Osteocyte (in vitro differentiated cells): Measurements from ENCODE around the gene TMPRSS2. TPM values are rescaled to one million over a fixed set of nuclear protein-coding genes. Genes with fewer than 3 reads are reported as not detected.

Experiments
- DNase-seq: peaks from one replicate; pipeline ENCODE4 v3.0.0; 2021; ENCODE audit warnings: mixed read lengths; ENCODE audit not compliant: unreplicated experiment; ENCODE audit errors: extremely low spot score
- H3K27ac Mint-ChIP-seq: one replicate; pipeline ENCODE4 v1.8.0; 2021; ENCODE audit warnings: mild to moderate bottlenecking, mixed read lengths; ENCODE audit not compliant: unreplicated experiment
- H3K27me3 Mint-ChIP-seq: one replicate; pipeline ENCODE4 v1.8.0; 2021; ENCODE audit warnings: mixed read lengths; ENCODE audit not compliant: unreplicated experiment
- H3K36me3 Mint-ChIP-seq: one replicate; pipeline ENCODE4 v1.8.0; 2021; ENCODE audit warnings: mixed read lengths; ENCODE audit not compliant: unreplicated experiment
- H3K4me1 Mint-ChIP-seq: one replicate; pipeline ENCODE4 v1.8.0; 2021; ENCODE audit warnings: mixed read lengths; ENCODE audit not compliant: unreplicated experiment
- H3K4me3 Mint-ChIP-seq: one replicate; pipeline ENCODE4 v1.8.0; 2021; ENCODE audit warnings: mild to moderate bottlenecking, moderate library complexity, mixed read lengths; ENCODE audit not compliant: unreplicated experiment
- H3K9me3 Mint-ChIP-seq: one replicate; pipeline ENCODE4 v1.8.0; 2021; ENCODE audit warnings: mixed read lengths; ENCODE audit not compliant: unreplicated experiment
- total RNA-seq: library from RNA; stranded (reverse); gene quantifications from 2 replicates; pipeline ENCODE4 v1.2.1, GENCODE V29; 2021
- TF ChIP-seq, protein P1 (sequence below): fragments of 200-600 bp; sonication (generic); IDR thresholded peaks from 2 replicates; pipeline ENCODE4 v1.5.0; 2021; ENCODE audit warnings: antibody characterized with exemption, mild to moderate bottlenecking, moderate library complexity

TMPRSS2 gene
- total RNA-seq, 1 donor from 2014 or later, result 0.21 TPM

DNA sequence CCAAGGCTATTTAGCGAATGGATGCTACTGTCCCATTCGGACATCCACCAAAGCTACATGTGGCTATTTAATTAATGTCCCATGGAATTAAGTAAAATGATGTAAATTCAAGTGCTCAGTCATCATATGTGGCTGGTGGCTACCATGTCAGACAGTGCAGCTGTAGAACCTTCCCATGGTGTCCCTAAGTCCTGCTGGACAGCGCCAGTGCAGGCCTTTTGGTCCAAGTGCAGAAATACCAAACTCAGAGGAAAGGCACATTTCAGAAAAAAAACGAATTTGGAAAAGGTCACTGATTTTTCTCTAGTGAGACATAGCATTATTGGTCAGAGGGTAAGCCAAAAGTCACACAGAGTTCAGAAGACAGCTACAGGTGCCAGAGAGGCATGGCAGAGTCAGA lies 17.6 kb downstream of the TMPRSS2 start:
- TF ChIP-seq, protein P1, sequence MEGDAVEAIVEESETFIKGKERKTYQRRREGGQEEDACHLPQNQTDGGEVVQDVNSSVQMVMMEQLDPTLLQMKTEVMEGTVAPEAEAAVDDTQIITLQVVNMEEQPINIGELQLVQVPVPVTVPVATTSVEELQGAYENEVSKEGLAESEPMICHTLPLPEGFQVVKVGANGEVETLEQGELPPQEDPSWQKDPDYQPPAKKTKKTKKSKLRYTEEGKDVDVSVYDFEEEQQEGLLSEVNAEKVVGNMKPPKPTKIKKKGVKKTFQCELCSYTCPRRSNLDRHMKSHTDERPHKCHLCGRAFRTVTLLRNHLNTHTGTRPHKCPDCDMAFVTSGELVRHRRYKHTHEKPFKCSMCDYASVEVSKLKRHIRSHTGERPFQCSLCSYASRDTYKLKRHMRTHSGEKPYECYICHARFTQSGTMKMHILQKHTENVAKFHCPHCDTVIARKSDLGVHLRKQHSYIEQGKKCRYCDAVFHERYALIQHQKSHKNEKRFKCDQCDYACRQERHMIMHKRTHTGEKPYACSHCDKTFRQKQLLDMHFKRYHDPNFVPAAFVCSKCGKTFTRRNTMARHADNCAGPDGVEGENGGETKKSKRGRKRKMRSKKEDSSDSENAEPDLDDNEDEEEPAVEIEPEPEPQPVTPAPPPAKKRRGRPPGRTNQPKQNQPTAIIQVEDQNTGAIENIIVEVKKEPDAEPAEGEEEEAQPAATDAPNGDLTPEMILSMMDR, result no peak
- no peaks in the 10 kb centered on the region for H3K36me3 Mint-ChIP-seq
- H3K27ac Mint-ChIP-seq, result no peak overlapping the region
- peaks cover 22% of the 10 kb centered on the region for H3K4me1 Mint-ChIP-seq
- peaks cover 20% of the 10 kb centered on the region for H3K27me3 Mint-ChIP-seq
- H3K9me3 Mint-ChIP-seq, result no peaks in the 10 kb centered on the region
- no peak overlapping the region for H3K4me3 Mint-ChIP-seq
- no peak for DNase-seq

DNA sequence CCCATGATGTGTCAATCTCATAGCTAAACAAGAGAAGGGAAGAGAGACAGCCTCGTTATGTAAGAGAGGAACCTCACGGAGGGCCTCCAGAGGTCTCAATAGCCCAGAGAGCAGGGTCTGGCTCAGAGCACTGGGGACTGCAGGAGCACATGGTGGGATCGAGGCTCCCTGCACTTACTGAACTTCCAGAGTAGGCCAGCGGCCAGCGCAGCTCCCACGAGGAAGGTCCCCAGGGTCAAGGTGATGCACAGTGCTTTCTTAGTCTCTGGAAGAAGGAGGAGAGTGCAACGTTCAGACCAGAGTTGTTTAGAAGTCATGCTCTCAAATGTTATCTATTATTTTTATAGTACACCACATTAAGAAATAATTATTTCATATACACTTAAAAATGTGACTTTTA lies 18.6 kb downstream of the TMPRSS2 start:
- Mint-ChIP-seq H3K4me3 (no peak overlapping the region), H3K9me3 (no peaks in the 10 kb centered on the region), H3K27me3 (peaks cover 20% of the 10 kb centered on the region), H3K36me3 (no peaks in the 10 kb centered on the region), H3K27ac (no peak overlapping the region), H3K4me1 (peaks cover 27% of the 10 kb centered on the region)
- DNase-seq, result no peak
- TF ChIP-seq, protein P1, result no peak

DNA sequence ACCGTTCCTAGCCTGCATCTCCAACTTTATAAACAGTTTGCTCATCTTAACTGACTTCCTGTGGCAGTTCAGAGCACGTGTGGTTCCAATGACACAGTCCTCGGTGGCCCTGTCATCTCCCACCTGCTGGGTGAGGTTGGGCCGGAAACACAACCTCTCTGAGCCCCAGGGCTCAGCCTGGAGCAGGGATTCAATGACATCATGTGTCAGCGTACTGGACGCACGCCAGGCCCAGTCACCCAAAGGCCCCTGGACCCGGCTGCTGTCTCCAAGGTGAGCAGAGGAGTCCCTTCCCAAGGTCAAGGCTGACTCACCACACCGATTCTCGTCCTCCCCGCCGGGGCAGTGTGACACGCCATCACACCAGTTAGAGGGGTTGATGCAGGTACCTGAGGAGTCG lies 19.9 kb downstream of the TMPRSS2 start:
- H3K9me3 Mint-ChIP-seq, result no peaks in the 10 kb centered on the region
- no peaks in the 10 kb centered on the region for H3K36me3 Mint-ChIP-seq
- peaks cover 16% of the 10 kb centered on the region for H3K27me3 Mint-ChIP-seq
- peaks cover 29% of the 10 kb centered on the region for H3K4me1 Mint-ChIP-seq
- no peak for DNase-seq
- H3K27ac Mint-ChIP-seq, result no peak overlapping the region
- TF ChIP-seq, protein P1, result no peak
- no peak overlapping the region for H3K4me3 Mint-ChIP-seq

DNA sequence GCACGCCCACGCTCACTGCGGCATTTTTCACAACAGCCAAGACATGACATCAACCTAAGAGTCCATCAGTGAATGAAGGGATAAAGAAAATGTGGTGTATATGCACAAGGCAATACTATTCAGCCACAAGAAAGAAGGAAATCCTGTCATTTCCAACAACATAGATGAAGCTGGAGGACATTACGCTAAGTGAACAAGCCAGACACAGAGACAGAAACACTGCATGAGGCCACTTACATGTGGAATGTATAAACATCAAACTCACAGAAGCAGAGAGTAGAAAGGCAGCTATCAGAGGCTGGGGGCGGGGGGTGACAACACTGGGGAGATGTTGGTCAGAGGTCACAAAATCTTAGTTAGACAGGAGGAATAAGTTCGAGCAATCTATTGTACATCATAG lies 20.9 kb downstream of the TMPRSS2 start:
- no peaks in the 10 kb centered on the region for H3K36me3 Mint-ChIP-seq
- H3K4me1 Mint-ChIP-seq, result peaks cover 31% of the 10 kb centered on the region

DNA sequence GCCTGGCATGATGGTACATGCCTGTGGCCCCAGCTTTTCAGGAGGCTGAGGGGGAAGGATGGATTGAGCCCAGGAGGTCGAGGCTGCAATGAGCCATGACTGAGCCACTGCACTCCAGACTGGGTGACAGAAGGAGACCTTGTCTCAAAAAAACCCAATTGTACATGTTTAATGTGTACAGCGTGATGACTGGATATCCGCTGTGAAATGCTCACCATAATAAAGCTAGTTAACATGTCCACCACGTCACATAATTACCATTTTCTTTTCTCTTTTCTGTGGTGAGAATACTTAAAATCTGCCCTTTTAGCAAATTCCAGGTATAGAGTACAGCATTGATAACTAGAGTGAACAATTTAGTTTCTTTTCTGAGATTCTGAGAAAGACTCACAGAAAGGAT lies 24.0 kb downstream of the TMPRSS2 start:
- Mint-ChIP-seq H3K4me3 (no peak overlapping the region), H3K4me1 (peaks cover 32% of the 10 kb centered on the region), H3K9me3 (no peaks in the 10 kb centered on the region), H3K27ac (no peak overlapping the region), H3K36me3 (no peaks in the 10 kb centered on the region), H3K27me3 (peaks cover 7% of the 10 kb centered on the region)
- TF ChIP-seq, protein P1, result no peak
- no peak for DNase-seq

More for the DNA sequence above, 20.9 kb downstream of the TMPRSS2 start:
- DNase-seq, result no peak
- peaks cover 7% of the 10 kb centered on the region for H3K27me3 Mint-ChIP-seq
- TF ChIP-seq, protein P1, result no peak
- no peak overlapping the region for H3K4me3 Mint-ChIP-seq
- H3K27ac Mint-ChIP-seq, result peak overlapping the region; percentile 88
- no peaks in the 10 kb centered on the region for H3K9me3 Mint-ChIP-seq
